ENCODE measurements around the gene ZNF497.

Gene ZNF497

DNA sequence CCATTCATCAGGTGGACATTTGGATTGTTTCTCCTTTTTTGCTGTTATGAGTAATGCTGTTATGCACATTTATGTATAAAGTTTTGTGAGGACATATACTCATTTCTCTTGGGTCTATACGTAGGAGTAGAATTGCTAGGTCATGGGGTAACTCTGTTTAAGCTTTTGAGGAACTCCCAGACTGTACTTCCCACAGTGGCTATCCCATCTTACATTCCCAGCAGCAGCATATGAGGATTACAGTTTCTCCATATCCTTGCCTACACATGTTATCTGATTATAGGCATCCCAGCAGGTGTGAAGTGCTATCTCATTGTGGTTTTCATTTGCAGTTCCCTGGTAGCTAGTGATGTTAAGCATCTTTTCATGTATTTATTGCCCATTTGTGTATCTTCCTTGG, 29.9 kb downstream of the ZNF497 start:
- no peaks in the 10 kb centered on the region for H3K27me3 ChIP-seq (ENCODE audit: control insufficient read depth in 1 of 2, insufficient read depth in 2 of 2, low read length in 2 of 2)

DNA sequence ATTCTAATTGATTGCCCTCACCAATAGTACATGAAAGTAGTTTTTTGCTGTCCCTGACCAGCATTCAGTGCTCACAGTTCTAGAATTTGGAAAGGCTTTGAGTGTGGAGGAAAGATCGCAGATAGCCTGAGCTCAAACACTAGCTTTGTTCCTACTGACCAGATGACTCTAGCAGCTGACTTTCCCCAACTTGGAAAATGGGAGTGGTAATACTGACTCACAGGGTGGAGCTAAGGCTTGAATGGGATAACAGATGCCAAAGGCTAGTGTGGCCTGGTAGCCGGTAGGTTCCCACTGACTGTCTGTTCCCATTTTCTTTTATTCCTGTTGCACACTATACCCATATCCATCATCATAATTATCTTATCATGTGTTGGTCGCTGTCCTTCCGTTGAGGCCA, 32.1 kb downstream of the ZNF497 start:
- H3K27ac ChIP-seq (ENCODE audit: low read depth, low read length) = no peak overlapping the region
- no peak overlapping the region for H3K4me3 ChIP-seq (ENCODE audit: low read depth in 1 of 2, low read length in 2 of 2)
- peaks cover 8% of the 10 kb centered on the region for H3K36me3 ChIP-seq (ENCODE audit: insufficient read depth, low read length)

More for the DNA sequence above, 29.9 kb downstream of the ZNF497 start:
- H3K27ac ChIP-seq (ENCODE audit: low read depth, low read length) = no peak overlapping the region
- no peak overlapping the region for H3K9ac ChIP-seq (ENCODE audit: low read length)
- no peak overlapping the region for H3K4me3 ChIP-seq (ENCODE audit: low read depth in 1 of 2, low read length in 2 of 2)
- peaks cover 26% of the 10 kb centered on the region for H3K36me3 ChIP-seq (ENCODE audit: insufficient read depth, low read length)
- peaks cover 10% of the 10 kb centered on the region for H3K4me1 ChIP-seq (ENCODE audit: insufficient read depth, low read length)
- no peaks in the 10 kb centered on the region for H3K9me3 ChIP-seq (ENCODE audit: low read length)

DNA sequence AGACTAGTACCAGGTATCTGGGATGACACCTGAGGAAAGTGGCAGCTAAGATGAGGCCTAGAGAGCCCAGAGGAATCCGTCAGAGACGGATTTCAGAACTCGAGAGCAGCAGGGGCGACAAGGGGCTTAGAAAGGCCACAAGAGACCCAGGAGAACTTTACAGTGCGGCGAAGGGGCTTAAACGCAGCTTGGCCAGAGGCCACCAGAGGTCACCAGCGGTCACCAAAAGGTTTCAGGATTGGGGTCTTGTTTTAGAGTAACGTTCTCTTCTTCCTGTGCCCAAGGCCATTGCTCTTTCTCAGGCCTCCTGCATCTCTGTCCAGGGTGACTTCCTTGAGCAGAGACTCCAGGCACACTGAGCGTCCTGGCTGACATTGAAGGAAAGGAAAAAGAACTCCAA, 33.6 kb downstream of the ZNF497 start:
- Histone ChIP-seq H3K9ac (ENCODE audit: low read length) (no peak overlapping the region), H3K27me3 (ENCODE audit: control insufficient read depth in 1 of 2, insufficient read depth in 2 of 2, low read length in 2 of 2) (no peaks in the 10 kb centered on the region), H3K4me3 (ENCODE audit: low read depth in 1 of 2, low read length in 2 of 2) (no peak overlapping the region), H3K36me3 (ENCODE audit: insufficient read depth, low read length) (no peaks in the 10 kb centered on the region), H3K27ac (ENCODE audit: low read depth, low read length) (no peak overlapping the region), H3K9me3 (ENCODE audit: low read length) (no peaks in the 10 kb centered on the region), H3K4me1 (ENCODE audit: insufficient read depth, low read length) (peaks cover 22% of the 10 kb centered on the region)

More for the DNA sequence above, 32.1 kb downstream of the ZNF497 start:
- H3K27me3 ChIP-seq (ENCODE audit: control insufficient read depth in 1 of 2, insufficient read depth in 2 of 2, low read length in 2 of 2) = no peaks in the 10 kb centered on the region
- no peak overlapping the region for H3K9ac ChIP-seq (ENCODE audit: low read length)
- H3K9me3 ChIP-seq (ENCODE audit: low read length) = no peaks in the 10 kb centered on the region
- peaks cover 22% of the 10 kb centered on the region for H3K4me1 ChIP-seq (ENCODE audit: insufficient read depth, low read length)

DNA sequence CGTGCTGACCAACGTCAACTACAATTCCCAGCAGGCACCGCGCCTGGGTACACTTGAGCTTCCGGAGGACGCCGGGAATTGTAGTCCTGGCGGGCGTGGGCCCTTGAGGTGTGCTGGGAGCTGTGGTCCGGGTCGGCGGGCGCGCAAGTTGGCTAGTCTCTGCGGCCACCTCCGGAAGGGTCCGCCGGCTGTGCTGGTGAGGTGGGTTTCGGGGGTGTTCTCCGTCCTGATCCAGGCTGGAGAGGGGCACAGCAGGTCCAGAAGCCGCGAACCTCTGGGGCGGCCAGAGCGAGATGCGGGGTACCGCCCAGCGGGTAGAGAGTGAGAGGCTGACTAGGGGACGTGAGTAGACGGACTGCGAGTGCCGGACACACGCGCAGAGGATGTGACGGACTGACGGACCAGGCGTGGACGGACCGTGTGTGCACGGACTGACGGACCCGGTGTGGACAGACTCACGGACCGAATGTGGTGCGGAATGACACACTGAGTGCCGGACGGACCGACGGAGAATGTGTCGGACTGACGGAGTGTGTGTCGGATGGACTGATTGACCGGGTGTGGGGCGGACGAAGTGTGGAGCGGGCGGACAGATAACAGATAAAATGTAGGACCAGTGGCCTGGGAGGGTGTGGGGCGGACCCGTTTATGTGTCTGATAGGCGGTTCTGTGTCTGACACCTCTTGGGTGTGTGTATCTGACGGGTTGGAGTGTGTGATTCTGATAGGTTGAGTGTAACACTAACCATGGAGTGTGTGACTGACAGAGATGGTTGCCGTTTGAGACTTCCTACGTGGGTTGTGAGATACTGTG, 35.4 kb downstream of the ZNF497 start, which contains the start of gene ZSCAN22:
Gene ZSCAN22 (plus strand): TSS at position 81 of the 813 bp plus-strand sequence. CDS start 7,809 bp downstream, outside the sequence.
- Histone ChIP-seq H3K4me1 (ENCODE audit: insufficient read depth, low read length) (peaks cover 22% of the 10 kb centered on the region), H3K4me3 (ENCODE audit: low read depth in 1 of 2, low read length in 2 of 2) (peak within 1 kb of the TSS; percentile 72 to 80), H3K9ac (ENCODE audit: low read length) (peak within 1 kb of the TSS; percentile 72), H3K36me3 (ENCODE audit: insufficient read depth, low read length) (no peaks in the 10 kb centered on the region), H3K27me3 (ENCODE audit: control insufficient read depth in 1 of 2, insufficient read depth in 2 of 2, low read length in 2 of 2) (no peaks in the 10 kb centered on the region), H3K27ac (ENCODE audit: low read depth, low read length) (peak within 1 kb of the TSS; percentile 89), H3K9me3 (ENCODE audit: low read length) (no peaks in the 10 kb centered on the region)

DNA sequence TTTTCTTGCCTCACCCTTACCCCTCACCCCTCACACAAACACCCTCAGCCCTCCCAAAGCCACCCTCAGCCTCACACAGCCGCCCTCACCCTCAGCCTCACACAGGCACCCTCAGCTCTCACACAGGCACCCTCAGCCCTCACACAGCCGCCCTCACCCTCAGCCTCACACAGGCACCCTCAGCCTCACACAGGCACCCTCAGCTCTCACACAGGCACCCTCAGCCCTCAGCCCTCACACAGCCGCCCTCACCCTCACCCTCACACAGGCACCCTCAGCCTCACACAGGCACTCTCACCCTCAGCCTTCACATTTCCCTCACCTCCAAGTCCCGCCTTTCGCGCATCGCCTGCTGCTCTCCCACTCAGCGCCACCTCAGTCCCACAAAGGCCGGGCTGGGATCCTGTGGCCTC, 36.0 kb downstream of the ZNF497 start:
- H3K36me3 ChIP-seq (ENCODE audit: insufficient read depth, low read length) = no peaks in the 10 kb centered on the region
- H3K27ac ChIP-seq (ENCODE audit: low read depth, low read length) = peak overlapping the region; percentile 89

DNA sequence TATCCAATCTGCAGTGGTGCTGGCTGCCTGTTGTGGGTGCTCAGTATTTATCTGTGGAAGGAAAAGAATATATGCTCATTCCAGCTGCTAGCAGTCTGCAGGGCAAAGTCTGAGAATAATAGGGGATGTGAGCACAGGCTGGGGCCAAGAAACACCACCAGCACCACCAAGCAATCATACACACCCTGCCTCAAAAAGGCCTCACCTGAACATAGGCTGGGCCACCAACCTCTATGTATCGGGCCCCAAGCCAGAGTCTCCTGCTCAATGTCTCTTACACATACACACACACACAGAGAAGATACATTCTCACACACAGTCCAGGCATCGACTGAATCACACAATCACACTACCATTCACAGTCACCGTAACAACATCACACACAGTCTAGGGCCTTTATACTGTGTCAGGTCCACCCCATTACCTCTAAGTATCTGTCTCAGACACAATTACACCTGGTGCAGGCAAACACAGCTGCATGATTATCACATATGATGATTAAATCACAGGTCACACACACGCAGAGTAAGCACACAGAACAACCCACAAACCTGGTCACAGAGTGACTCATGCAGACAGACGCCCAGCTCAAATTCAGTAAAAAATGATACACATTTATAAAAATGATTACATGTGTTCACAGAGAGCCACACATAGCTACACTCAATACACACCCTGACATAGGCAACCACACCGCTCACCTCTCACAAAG, 37.1 kb downstream of the ZNF497 start:
- Histone ChIP-seq H3K27ac (ENCODE audit: low read depth, low read length) (no peak overlapping the region), H3K9ac (ENCODE audit: low read length) (peak overlapping the region; percentile 72), H3K9me3 (ENCODE audit: low read length) (no peaks in the 10 kb centered on the region), H3K27me3 (ENCODE audit: control insufficient read depth in 1 of 2, insufficient read depth in 2 of 2, low read length in 2 of 2) (no peaks in the 10 kb centered on the region), H3K36me3 (ENCODE audit: insufficient read depth, low read length) (no peaks in the 10 kb centered on the region), H3K4me1 (ENCODE audit: insufficient read depth, low read length) (peaks cover 22% of the 10 kb centered on the region), H3K4me3 (ENCODE audit: low read depth in 1 of 2, low read length in 2 of 2) (peak overlapping the region; percentile 72 to 80)

More for the DNA sequence above, 36.0 kb downstream of the ZNF497 start:
- Histone ChIP-seq H3K27me3 (ENCODE audit: control insufficient read depth in 1 of 2, insufficient read depth in 2 of 2, low read length in 2 of 2) (no peaks in the 10 kb centered on the region), H3K9ac (ENCODE audit: low read length) (peak overlapping the region; percentile 72), H3K4me3 (ENCODE audit: low read depth in 1 of 2, low read length in 2 of 2) (peak overlapping the region; percentile 72 to 80), H3K4me1 (ENCODE audit: insufficient read depth, low read length) (peaks cover 22% of the 10 kb centered on the region), H3K9me3 (ENCODE audit: low read length) (no peaks in the 10 kb centered on the region)

DNA sequence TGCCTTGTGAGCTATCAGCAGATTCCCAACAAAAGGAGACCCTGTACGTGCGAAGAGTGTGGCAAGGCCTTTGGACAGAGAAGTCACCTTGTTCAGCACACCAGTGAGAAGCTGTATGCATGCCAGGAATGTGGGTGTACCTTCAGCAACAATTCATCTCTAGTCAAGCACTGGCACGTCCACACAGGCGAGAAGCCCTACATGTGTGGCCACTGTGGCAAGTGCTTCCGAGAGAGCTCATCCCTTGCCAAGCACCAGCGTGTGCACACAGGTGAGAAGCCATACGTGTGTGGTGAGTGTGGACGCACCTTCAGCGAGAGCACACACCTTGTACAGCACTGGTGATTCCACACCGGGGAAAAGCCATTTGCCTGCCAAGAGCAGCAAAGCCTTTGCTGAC, 43.3 kb downstream of the ZNF497 start:
- H3K4me1 ChIP-seq (ENCODE audit: insufficient read depth, low read length) = no peaks in the 10 kb centered on the region
- no peak overlapping the region for H3K4me3 ChIP-seq (ENCODE audit: low read depth in 1 of 2, low read length in 2 of 2)
- H3K27ac ChIP-seq (ENCODE audit: low read depth, low read length) = no peak overlapping the region
- no peaks in the 10 kb centered on the region for H3K9me3 ChIP-seq (ENCODE audit: low read length)
- H3K9ac ChIP-seq (ENCODE audit: low read length) = no peak overlapping the region
- H3K27me3 ChIP-seq (ENCODE audit: control insufficient read depth in 1 of 2, insufficient read depth in 2 of 2, low read length in 2 of 2) = no peaks in the 10 kb centered on the region
- H3K36me3 ChIP-seq (ENCODE audit: insufficient read depth, low read length) = peaks cover 28% of the 10 kb centered on the region

DNA sequence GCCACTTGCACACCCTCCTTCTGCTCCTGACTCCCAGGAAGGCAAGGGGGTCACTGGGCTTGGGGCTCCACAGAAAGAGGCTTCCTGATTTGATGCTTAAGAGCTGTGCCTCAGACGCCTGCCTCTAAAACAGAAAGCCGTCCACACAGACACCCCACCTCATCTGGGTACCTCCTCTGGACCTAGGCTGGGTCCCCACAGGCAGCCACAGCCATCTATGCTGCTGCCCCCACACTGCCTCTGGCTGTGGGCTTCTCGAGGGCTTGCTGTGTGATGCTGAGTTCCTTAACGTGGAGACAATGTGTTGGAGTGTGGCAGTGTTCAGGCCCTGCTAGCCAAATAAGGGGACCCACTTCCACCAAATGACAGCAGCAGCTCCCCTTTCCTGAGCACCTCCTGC, 44.3 kb downstream of the ZNF497 start:
- no peaks in the 10 kb centered on the region for H3K4me1 ChIP-seq (ENCODE audit: insufficient read depth, low read length)
- no peaks in the 10 kb centered on the region for H3K9me3 ChIP-seq (ENCODE audit: low read length)
- H3K9ac ChIP-seq (ENCODE audit: low read length) = no peak overlapping the region
- H3K27ac ChIP-seq (ENCODE audit: low read depth, low read length) = no peak overlapping the region
- H3K36me3 ChIP-seq (ENCODE audit: insufficient read depth, low read length) = peaks cover 36% of the 10 kb centered on the region
- no peak overlapping the region for H3K4me3 ChIP-seq (ENCODE audit: low read depth in 1 of 2, low read length in 2 of 2)
- no peaks in the 10 kb centered on the region for H3K27me3 ChIP-seq (ENCODE audit: control insufficient read depth in 1 of 2, insufficient read depth in 2 of 2, low read length in 2 of 2)

DNA sequence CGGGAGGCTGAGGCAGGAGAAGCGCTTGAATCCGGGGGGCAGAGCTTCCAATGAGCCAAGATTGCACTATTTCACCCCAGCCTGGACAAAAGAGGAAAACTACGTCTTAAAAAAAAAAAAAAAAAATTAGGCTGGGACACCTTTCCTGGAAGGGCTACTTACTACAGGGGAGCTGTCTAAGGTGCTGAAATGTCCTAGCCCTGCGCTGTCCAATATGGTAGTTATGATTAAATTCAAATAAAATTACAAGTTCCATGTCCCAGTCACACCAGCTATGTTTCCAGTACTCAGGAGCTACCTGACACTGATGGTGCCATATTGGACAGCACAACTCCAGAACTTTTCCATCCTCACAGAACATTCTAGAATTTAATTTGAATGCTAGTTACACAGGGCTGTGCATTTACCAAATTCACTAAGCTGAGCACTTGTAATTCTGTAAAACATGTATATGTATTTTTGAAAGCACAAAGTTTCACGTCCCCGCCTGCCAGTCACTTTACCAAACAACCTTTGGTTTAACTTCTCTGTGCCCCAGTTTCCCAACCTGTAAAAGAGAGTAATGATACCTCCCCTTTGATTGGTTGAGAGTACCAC, 45.0 kb downstream of the ZNF497 start:
- Histone ChIP-seq H3K27ac (ENCODE audit: low read depth, low read length) (no peak overlapping the region), H3K9ac (ENCODE audit: low read length) (no peak overlapping the region), H3K36me3 (ENCODE audit: insufficient read depth, low read length) (peaks cover 42% of the 10 kb centered on the region), H3K4me3 (ENCODE audit: low read depth in 1 of 2, low read length in 2 of 2) (no peak overlapping the region), H3K27me3 (ENCODE audit: control insufficient read depth in 1 of 2, insufficient read depth in 2 of 2, low read length in 2 of 2) (no peaks in the 10 kb centered on the region), H3K4me1 (ENCODE audit: insufficient read depth, low read length) (no peaks in the 10 kb centered on the region), H3K9me3 (ENCODE audit: low read length) (no peaks in the 10 kb centered on the region)

DNA sequence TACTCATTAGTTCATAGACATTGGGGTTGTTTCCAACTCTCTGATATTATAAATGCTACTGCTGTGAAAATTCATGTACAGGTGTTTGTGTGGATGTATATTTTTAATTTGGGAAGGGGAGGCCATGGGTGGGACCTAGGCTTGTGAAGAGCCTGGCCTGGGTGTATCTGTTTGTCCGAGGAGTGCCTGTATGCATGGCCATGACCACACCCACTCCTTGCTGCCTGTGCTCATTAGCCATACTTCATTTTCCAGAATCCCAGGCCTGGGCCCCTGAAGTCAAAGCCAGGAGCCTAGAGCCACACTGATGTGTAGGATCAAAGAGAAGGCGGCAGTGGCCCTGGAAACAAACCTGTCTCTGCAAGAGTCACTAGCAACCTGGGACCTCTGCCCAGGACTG, 47.0 kb downstream of the ZNF497 start:
- H3K27ac ChIP-seq (ENCODE audit: low read depth, low read length) = no peak overlapping the region
- H3K9me3 ChIP-seq (ENCODE audit: low read length) = no peaks in the 10 kb centered on the region
- peaks cover 57% of the 10 kb centered on the region for H3K36me3 ChIP-seq (ENCODE audit: insufficient read depth, low read length)
- no peak overlapping the region for H3K9ac ChIP-seq (ENCODE audit: low read length)
- H3K4me1 ChIP-seq (ENCODE audit: insufficient read depth, low read length) = no peaks in the 10 kb centered on the region
- no peaks in the 10 kb centered on the region for H3K27me3 ChIP-seq (ENCODE audit: control insufficient read depth in 1 of 2, insufficient read depth in 2 of 2, low read length in 2 of 2)
- no peak overlapping the region for H3K4me3 ChIP-seq (ENCODE audit: low read depth in 1 of 2, low read length in 2 of 2)

DNA sequence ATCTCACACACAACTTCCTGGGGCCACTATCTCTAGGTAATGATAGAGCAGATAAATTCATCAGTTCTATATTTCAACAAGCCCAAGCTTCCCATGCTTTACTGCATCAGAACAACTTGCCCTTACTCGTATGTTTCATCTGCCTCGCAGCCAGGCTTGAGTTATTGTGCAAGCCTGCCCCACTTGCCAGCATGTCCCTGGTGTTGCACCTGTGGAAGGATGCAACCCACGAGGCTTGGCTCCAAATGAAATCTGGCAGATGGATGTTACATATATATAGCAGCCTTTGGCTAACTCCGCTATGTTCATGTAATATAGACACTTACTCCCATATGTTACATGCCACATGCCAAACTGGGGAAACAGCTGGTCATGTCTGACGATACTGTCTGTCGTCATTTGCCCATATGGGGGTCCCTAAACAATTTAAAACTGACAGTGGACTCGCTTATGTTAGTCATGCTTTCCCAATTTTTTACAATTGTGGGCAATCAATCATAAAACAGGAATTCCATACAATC, 51.1 kb downstream of the ZNF497 start:
- peaks cover 57% of the 10 kb centered on the region for H3K36me3 ChIP-seq (ENCODE audit: insufficient read depth, low read length)
- H3K9ac ChIP-seq (ENCODE audit: low read length) = no peak overlapping the region
- H3K9me3 ChIP-seq (ENCODE audit: low read length) = no peaks in the 10 kb centered on the region

More for the DNA sequence above, 51.1 kb downstream of the ZNF497 start:
- H3K27ac ChIP-seq (ENCODE audit: low read depth, low read length) = no peak overlapping the region
- no peaks in the 10 kb centered on the region for H3K27me3 ChIP-seq (ENCODE audit: control insufficient read depth in 1 of 2, insufficient read depth in 2 of 2, low read length in 2 of 2)
- peaks cover under 1% of the 10 kb centered on the region for H3K4me1 ChIP-seq (ENCODE audit: insufficient read depth, low read length)
- no peak overlapping the region for H3K4me3 ChIP-seq (ENCODE audit: low read depth in 1 of 2, low read length in 2 of 2)
